HepG2 (cell line): ENCODE data around the gene SH3PXD2A. TPM values are rescaled to one million over a fixed set of nuclear protein-coding genes. Genes with fewer than 3 reads are reported as not detected.

Experiments
- FUBP1 ChIP-seq: sonication (generic); formaldehyde crosslinking; IDR thresholded peaks from 2 replicates; pipeline ENCODE4 v1.5.1; 2020; ENCODE audit warnings: missing genetic modification reagents, mild to moderate bottlenecking, borderline replicate concordance
- GABPB1 ChIP-seq: IDR thresholded peaks from 2 replicates; pipeline ENCODE4 v1.6.1; 2016; ENCODE audit warnings: mild to moderate bottlenecking, missing genetic modification reagents, moderate library complexity, missing compliant biosample characterization
- KAT7 ChIP-seq: IDR thresholded peaks from 2 replicates; pipeline ENCODE4 v1.6.1; 2018; ENCODE audit warnings: borderline replicate concordance, missing compliant biosample characterization
- MAX ChIP-seq: IDR thresholded peaks from 2 replicates; pipeline ENCODE4 v1.6.1; 2012; ENCODE audit warnings: inconsistent platforms
- MYC ChIP-seq: sonication (generic); formaldehyde crosslinking; IDR thresholded peaks from 2 replicates; pipeline ENCODE4 v1.9.0; 2021; ENCODE audit warnings: missing genetic modification reagents, borderline replicate concordance
- NPAS2 ChIP-seq: sonication (generic); formaldehyde crosslinking; IDR thresholded peaks from 2 replicates; pipeline ENCODE4 v1.8.0; 2022; ENCODE audit warnings: mild to moderate bottlenecking, missing genetic modification reagents, borderline replicate concordance
- RFXAP ChIP-seq: sonication (generic); formaldehyde crosslinking; IDR thresholded peaks from 2 replicates; pipeline ENCODE4 v1.4.0; 2020; ENCODE audit warnings: missing genetic modification reagents, borderline replicate concordance
- SNAI1 ChIP-seq: sonication (generic); formaldehyde crosslinking; IDR thresholded peaks from 2 replicates; pipeline ENCODE4 v1.5.0; 2020; ENCODE audit warnings: mild to moderate bottlenecking, missing genetic modification reagents, borderline replicate concordance
- SRSF4 ChIP-seq: fragments of 200-400 bp; formaldehyde crosslinking; IDR thresholded peaks from one replicate; pipeline ENCODE4 v1.6.1; 2018; ENCODE audit warnings: mild to moderate bottlenecking, low read depth, low read length, moderate library complexity; ENCODE audit not compliant: poor library complexity, severe bottlenecking
- ZBTB42 ChIP-seq: sonication (generic); formaldehyde crosslinking; IDR thresholded peaks from 2 replicates; pipeline ENCODE4 v1.5.0; 2020; ENCODE audit warnings: mild to moderate bottlenecking, missing genetic modification reagents
- ZFX ChIP-seq: sonication (generic); formaldehyde crosslinking; IDR thresholded peaks from 2 replicates; pipeline ENCODE4 v1.4.0; 2020; ENCODE audit warnings: mild to moderate bottlenecking, low read depth, missing genetic modification reagents, moderate library complexity
- ZNF230 ChIP-seq: sonication (generic); formaldehyde crosslinking; IDR thresholded peaks from 2 replicates; pipeline ENCODE4 v1.4.0; 2020; ENCODE audit warnings: mild to moderate bottlenecking, missing genetic modification reagents
- ZNF274 ChIP-seq: sonication (generic); formaldehyde crosslinking; IDR thresholded peaks from 2 replicates; pipeline ENCODE4 v1.5.1; 2020; ENCODE audit warnings: mild to moderate bottlenecking, missing genetic modification reagents
- ZNF543 ChIP-seq: sonication (generic); formaldehyde crosslinking; IDR thresholded peaks from 2 replicates; pipeline ENCODE4 v1.4.0; 2020; ENCODE audit warnings: mild to moderate bottlenecking, missing genetic modification reagents
- ZNF562 ChIP-seq: sonication (generic); formaldehyde crosslinking; IDR thresholded peaks from 2 replicates; pipeline ENCODE4 v1.8.0; 2022; ENCODE audit warnings: missing genetic modification reagents, borderline replicate concordance
- ZNF577 ChIP-seq: sonication (generic); formaldehyde crosslinking; IDR thresholded peaks from 2 replicates; pipeline ENCODE4 v1.4.0; 2020; ENCODE audit warnings: mild to moderate bottlenecking, low read depth, missing genetic modification reagents, borderline replicate concordance
- ZNF781 ChIP-seq: sonication (generic); formaldehyde crosslinking; IDR thresholded peaks from 2 replicates; pipeline ENCODE4 v1.5.1; 2020; ENCODE audit warnings: borderline replicate concordance, mild to moderate bottlenecking, missing genetic modification reagents; ENCODE audit errors: not compliant biosample characterization
- ZNF839 ChIP-seq: sonication (generic); formaldehyde crosslinking; IDR thresholded peaks from 2 replicates; pipeline ENCODE4 v1.4.0; 2020; ENCODE audit warnings: missing genetic modification reagents, mild to moderate bottlenecking, borderline replicate concordance
- polyA plus RNA-seq, 8 experiments: library from polyadenylated mRNA; depleted of rRNA in 3 of 8; stranded (reverse) in 7 of 8; unstranded in 1 of 8; fragments of >200 nt; fragmentation: Illumina TruSeq in 4 of 8; extraction: Trizol in 4 of 8; gene quantifications; 2 replicates each; pipeline versions ENCODE4 v1.2.1 to v1.2.3, GENCODE V29; 2011 to 2016; ENCODE audit warnings: low read depth in 4 of 8, missing spikeins in 1 of 8, mixed read lengths in 1 of 8; ENCODE audit not compliant: insufficient read depth in 1 of 8
- total RNA-seq, 5 experiments: library from RNA; depleted of rRNA; stranded (reverse); fragments of >200 nt; fragmentation: Illumina TruSeq; extraction: Trizol; gene quantifications; 2 replicates each; pipeline ENCODE4 v1.2.3, GENCODE V29; 2016; ENCODE audit warnings: low read depth in 1 of 5
- TF ChIP-seq, protein P1 (sequence below): sonication (generic); formaldehyde crosslinking; IDR thresholded peaks from 2 replicates; pipeline ENCODE4 v1.4.0; 2020; ENCODE audit warnings: missing genetic modification reagents
- TF ChIP-seq, protein P2 (sequence below): sonication (generic); formaldehyde crosslinking; IDR thresholded peaks from 2 replicates; pipeline ENCODE4 v1.4.0; 2020; ENCODE audit warnings: mild to moderate bottlenecking, missing genetic modification reagents

The SH3PXD2A gene
- total and polyA plus RNA-seq, 2 of the 13 experiments (the other 11 are each of a cell fraction or from before 2014, with no cell fraction given) = 11.1 to 11.3 TPM

DNA sequence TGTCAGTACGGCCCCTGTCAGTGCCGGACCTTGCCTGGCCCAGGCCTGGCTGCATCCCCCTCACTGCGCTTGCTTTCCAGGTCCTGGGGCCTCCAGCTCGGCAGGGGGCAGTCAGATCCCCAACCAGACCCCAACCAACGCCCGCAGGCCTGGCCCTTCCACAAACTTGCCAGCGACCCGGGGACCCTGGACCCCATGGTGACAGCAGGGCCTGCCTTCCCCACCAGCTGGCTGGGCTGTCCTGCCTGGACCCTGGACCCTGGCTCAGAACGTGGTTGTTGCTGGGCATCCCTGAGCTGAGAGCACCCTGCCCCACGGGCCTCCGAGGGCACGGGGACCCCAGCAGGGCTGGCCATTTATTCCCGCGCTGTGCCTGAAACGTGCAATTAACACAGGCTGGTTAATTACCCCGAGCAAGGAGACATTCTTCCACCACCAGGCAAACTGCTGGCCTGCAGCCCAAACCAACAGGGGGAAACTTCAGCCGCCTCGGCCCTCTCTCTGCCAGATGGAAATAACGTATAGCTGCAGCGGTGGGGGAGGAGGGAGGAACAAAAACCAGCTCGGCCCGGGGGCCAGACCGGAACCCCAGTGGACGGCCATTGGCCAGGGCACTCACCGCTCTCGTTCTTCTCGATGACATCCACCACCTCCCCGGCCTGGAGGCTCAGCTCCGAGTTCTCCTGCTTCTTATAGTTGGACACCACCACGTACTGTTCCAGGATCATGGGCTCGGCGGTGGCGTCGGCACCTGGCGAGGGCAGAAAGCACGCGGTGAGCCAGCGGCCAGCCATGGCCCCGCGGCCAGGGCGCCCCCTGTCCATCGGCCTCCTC, 194.8 kb downstream of the SH3PXD2A start (continued):
- TF ChIP-seq SNAI1 (CRISPR knock-in tag) (peak; percentile 95), KAT7 (CRISPR knock-in tag) (peak; percentile 50; the same call in 1 of the 2 replicates), MYC (CRISPR knock-in tag) (peak; percentile 80), RFXAP (no peak), ZBTB42 (CRISPR knock-in tag) (no peak), ZFX (CRISPR knock-in tag) (peak; percentile 85), NPAS2 (CRISPR knock-in tag) (no peak), ZNF839 (CRISPR knock-in tag) (peak; percentile 45; the same call in 1 of the 2 replicates), GABPB1 (CRISPR knock-in tag) (peak; percentile 43), ZNF781 (CRISPR knock-in tag) (no peak), ZNF274 (CRISPR knock-in tag) (no peak), ZNF230 (CRISPR knock-in tag) (0 out of 2 replicates have a peak, but pooled peaks have one; percentile 47), SRSF4 (no peak), FUBP1 (CRISPR knock-in tag) (no peak), ZNF577 (CRISPR knock-in tag) (no peak), ZNF543 (CRISPR knock-in tag) (peak; percentile 84), ZNF562 (no peak), MAX (peak; percentile 79)
- TF ChIP-seq, protein P1, sequence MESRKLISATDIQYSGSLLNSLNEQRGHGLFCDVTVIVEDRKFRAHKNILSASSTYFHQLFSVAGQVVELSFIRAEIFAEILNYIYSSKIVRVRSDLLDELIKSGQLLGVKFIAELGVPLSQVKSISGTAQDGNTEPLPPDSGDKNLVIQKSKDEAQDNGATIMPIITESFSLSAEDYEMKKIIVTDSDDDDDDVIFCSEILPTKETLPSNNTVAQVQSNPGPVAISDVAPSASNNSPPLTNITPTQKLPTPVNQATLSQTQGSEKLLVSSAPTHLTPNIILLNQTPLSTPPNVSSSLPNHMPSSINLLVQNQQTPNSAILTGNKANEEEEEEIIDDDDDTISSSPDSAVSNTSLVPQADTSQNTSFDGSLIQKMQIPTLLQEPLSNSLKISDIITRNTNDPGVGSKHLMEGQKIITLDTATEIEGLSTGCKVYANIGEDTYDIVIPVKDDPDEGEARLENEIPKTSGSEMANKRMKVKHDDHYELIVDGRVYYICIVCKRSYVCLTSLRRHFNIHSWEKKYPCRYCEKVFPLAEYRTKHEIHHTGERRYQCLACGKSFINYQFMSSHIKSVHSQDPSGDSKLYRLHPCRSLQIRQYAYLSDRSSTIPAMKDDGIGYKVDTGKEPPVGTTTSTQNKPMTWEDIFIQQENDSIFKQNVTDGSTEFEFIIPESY (CRISPR knock-in tag) = 0 out of 2 replicates have a peak, but pooled peaks have one; percentile 32
- TF ChIP-seq, protein P2, sequence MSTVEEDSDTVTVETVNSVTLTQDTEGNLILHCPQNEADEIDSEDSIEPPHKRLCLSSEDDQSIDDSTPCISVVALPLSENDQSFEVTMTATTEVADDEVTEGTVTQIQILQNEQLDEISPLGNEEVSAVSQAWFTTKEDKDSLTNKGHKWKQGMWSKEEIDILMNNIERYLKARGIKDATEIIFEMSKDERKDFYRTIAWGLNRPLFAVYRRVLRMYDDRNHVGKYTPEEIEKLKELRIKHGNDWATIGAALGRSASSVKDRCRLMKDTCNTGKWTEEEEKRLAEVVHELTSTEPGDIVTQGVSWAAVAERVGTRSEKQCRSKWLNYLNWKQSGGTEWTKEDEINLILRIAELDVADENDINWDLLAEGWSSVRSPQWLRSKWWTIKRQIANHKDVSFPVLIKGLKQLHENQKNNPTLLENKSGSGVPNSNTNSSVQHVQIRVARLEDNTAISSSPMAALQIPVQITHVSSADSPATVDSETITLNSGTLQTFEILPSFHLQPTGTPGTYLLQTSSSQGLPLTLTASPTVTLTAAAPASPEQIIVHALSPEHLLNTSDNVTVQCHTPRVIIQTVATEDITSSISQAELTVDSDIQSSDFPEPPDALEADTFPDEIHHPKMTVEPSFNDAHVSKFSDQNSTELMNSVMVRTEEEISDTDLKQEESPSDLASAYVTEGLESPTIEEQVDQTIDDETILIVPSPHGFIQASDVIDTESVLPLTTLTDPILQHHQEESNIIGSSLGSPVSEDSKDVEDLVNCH = no peak
